GM04504 (cell line): ENCODE data around the gene MKNK1.
A peak's percentile ranks its signal among the peaks of the same experiment; 100 is the strongest.

Experiments
- DNase-seq: peaks from one replicate; pipeline ENCODE4 v3.0.0-alpha.2; 2012; ENCODE audit warnings: low read depth

MKNK1 gene

GRCh38 chr1:46522184-46522968 is 81.7 kb downstream of the MKNK1 start:
- peak; percentile 75 for DNase-seq

- DNase-seq, result no peak
Measured at GRCh38 chr1:46521414-46521813, 82.7 kb downstream of the MKNK1 start.

GRCh38 chr1:46520063-46520911 is 83.8 kb downstream of the MKNK1 start:
- peak; percentile 49 for DNase-seq

DNA sequence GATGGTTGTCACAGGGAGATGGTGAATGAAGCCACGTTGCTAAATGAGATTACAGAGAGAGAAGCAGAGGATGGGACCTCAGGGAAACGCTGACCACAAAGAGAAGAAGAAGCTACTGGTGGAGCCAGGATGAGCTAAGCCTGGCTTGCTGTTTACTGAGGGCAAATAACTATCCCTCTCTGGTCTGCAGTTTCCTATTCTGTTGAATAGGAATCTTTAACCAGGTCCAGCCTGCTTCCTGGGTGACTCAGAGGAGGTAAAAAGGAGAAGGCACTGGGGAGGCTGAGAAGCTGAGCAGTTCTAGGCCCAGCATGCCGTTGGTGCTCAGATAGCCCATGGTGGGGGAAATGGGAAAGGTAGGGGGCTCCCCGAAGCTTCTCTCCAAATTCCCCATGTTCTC is 84.9 kb downstream of the MKNK1 start:
- DNase-seq, result no peak

DNA sequence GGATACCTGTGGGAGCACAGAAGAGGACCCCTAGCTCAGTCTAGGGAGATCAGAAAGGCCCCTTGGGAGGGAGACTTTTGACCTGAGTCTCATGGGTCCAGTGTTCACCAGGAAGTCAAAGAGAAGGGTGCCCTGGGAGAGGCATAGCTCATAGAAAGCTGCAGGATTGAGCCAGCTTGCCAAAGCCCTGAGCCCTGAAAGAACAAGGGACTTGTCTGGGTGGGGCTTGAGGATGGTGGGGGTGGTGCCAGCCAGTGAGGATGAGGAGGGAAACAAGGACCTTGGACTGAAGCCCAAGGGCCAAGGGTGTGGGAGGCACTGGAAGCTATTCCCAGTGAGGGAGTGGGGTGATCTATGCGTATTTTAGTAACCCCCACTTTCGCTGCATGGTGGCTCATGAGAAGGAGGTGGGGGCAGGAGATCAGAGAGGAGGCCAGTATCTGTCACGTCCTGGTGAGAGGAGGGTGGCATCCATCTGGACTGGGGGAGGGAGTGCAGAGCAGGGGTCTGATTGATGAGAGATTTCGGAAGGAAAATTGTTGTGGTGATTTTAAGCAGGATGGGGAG is 86.1 kb downstream of the MKNK1 start:
- DNase-seq, result no peak

- no peak for DNase-seq
Measured at GRCh38 chr1:46517010-46517600, 87.0 kb downstream of the MKNK1 start.

- DNase-seq, result no peak
Measured at GRCh38 chr1:46516200-46516950, 87.7 kb downstream of the MKNK1 start.

DNA sequence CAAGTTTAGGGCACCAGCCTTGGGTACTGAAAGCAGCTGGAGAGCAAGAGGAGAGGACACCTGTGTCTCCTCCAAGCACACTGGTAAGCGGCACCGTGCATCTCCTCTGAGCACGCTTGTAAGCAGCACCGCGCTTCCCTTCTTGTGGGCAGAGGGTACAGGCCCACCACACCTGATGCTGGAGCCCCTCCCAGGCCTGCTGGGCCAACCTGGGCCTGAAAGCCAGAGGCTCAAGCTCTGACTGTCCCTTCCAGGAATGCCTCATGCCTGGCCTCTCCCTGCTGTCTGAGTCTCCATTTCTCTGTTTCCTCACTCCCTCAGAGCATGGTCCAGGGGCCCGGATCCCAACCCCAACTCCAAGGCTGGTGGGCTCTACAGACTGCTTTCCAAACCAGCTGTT is 88.5 kb downstream of the MKNK1 start:
- no peak for DNase-seq

DNA sequence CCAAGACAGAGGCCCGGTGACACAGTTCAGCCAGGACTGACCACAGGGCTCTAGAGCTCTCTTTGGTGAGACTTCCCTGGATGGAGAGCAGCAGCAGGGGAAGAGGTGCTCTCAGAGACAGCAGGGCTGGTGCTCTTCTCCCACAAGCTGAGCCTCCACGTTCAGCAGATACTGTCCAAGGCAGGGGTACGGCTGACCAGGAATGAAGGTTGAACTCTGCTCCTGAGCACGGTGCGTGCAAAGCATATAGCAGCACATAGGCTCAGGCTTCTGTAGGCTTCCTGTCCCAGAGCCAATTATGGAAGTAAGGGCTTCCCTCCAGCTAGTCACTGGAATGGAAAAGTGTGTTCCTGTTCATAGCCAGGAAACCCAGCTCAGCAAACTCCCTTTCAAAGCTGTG is 90.5 kb downstream of the MKNK1 start:
- DNase-seq, result no peak

DNA sequence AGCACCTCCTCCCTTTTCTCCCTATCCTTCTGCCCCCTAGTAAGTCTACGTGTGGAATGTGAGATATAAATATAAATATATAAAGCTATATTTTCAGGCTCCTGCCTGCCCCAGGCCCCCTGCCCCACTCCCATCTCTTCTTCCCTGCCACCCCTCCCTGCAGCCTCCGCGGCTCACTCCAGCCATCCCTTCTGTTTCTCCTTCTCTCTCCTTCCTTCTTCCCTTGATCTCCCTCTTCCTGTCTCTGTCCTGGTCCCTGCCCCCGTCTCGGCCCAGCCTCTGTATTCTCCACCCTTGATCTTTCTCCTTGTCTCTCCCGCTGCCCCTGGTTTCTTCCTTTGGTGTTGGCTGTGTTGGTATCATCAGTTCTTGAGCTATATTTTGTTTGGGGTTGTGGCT is 91.3 kb downstream of the MKNK1 start:
- no peak for DNase-seq

DNA sequence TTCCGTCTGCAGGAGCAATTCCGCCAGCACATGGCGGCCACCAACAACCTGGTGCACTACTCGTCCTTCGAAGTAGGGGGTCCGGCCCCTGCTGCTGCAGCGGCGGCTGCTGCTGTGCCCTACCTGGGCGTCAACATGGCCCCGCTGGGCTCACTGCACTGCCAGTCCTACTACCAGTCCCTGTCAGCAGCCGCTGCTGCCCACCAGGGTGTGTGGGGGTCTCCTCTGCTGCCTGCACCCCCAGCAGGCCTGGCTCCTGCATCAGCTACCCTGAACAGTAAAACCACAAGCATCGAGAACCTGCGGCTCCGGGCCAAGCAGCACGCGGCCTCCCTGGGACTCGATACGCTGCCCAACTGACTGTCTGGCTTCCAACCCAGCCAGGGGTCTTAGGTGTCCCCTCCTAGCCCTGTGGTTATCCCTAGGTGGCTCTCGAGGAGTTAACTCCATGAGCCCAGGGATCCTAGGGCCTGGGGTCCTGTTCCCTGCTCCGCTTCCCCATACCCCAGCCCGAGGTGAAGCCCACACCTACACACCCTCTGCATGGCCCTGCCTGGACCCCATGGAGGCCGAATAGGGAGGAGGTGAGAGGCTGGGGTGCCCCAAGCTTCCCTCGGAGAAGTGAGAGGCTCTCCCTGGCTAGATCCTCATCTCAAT is 91.8 kb downstream of the MKNK1 start:
- DNase-seq, result no peak

DNA sequence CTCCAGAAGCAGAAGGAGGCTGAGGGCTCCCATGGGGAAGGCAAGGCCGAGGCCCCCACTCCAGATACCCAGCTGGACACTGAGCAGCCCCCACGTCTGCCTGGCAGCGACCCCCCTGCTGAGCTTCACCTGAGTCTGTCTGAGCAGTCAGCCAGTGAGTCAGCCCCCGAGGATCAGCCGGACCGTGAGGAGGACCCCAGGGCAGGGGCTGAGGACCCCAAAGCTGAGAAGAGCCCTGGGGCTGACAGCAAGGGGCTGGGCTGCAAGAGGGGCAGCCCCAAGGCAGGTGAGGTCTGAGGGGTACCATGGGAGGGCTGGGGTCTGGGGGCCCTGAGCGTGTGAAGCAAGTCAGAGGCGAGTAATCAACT is 93.1 kb downstream of the MKNK1 start:
- DNase-seq, result no peak

GRCh38 chr1:46510341-46510997 is 93.6 kb downstream of the MKNK1 start:
- DNase-seq, result no peak

DNA sequence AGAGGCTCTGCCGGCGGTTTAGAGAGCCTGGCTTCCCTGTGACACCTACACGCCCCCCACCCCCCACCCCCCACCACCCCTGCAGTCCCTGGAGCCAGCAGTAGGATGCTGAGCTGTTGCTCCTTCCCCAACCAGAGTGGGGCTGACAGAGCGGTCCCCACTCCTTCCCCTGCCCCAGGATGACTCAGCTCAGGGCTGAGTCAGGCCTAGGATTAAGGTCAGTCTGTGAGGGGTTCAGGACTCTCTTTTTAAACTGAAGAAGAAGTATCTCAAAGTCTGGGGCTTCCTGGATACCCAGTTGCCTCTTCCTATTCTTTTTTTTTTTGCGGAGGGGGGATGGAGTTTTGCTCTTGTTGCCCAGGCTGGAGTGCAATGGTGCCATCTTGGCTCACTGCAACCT is 95.3 kb downstream of the MKNK1 start:
- no peak for DNase-seq
